SH-SY5Y (cell line): ENCODE data around the gene DYNC2H1.

Experiments
- GATA2 ChIP-seq: IDR thresholded peaks from 2 replicates; pipeline ENCODE4 v1.6.1; 2011; ENCODE audit warnings: mild to moderate bottlenecking, low read depth, low read length
- GATA3 ChIP-seq: IDR thresholded peaks from 2 replicates; pipeline ENCODE4 v1.6.1; 2011; ENCODE audit warnings: low read depth, mild to moderate bottlenecking, low read length, moderate library complexity

GRCh38 chr11:103441021-103441420, 331.8 kb downstream of the DYNC2H1 start:
- TF ChIP-seq GATA2: no peak
- no peak for TF ChIP-seq GATA3
